ENCODE measurements around the gene IL25. TPM values are rescaled to one million over a fixed set of nuclear protein-coding genes. Genes with fewer than 3 reads are reported as not detected.

IL25 gene
- total and polyA plus RNA-seq, 9 donors = not detected

GRCh38 chr14:23353433-23353780, 19.2 kb upstream of the IL25 start:
- Histone ChIP-seq H3K4me3 (ENCODE audit: low read length) (no peak overlapping the region), H3K27ac (ENCODE audit: low read length) (peak overlapping the region; percentile 2), H3K9me3 (replicated peaks; ENCODE audit: control insufficient read depth, low read depth, low read length) (no peaks in the 10 kb centered on the region), H3K4me1 (ENCODE audit: control insufficient read depth, insufficient read depth, low read length) (peaks cover 14% of the 10 kb centered on the region), H3K36me3 (ENCODE audit: control insufficient read depth, insufficient read depth, low read length) (peaks cover 31% of the 10 kb centered on the region), H3K27me3 (ENCODE audit: control insufficient read depth, insufficient read depth, low read length) (peaks cover 16% of the 10 kb centered on the region)
- 80% methylated on average over 2 of the region's 5 CpGs for WGBS (ENCODE audit: insufficient coverage)
- no peak for DNase-seq

- H3K36me3 ChIP-seq (ENCODE audit: control insufficient read depth, insufficient read depth, low read length) = peaks cover 35% of the 10 kb centered on the region
- DNase-seq = peak; percentile 4
- H3K27ac ChIP-seq (ENCODE audit: low read length) = no peak overlapping the region
- H3K4me1 ChIP-seq (ENCODE audit: control insufficient read depth, insufficient read depth, low read length) = peaks cover 24% of the 10 kb centered on the region
- no peaks in the 10 kb centered on the region for H3K9me3 ChIP-seq (replicated peaks; ENCODE audit: control insufficient read depth, low read depth, low read length)
- H3K4me3 ChIP-seq (ENCODE audit: low read length) = no peak overlapping the region
- 89% methylated on average over 5 of the region's 6 CpGs for WGBS (ENCODE audit: insufficient coverage)
- H3K27me3 ChIP-seq (ENCODE audit: control insufficient read depth, insufficient read depth, low read length) = peaks cover 16% of the 10 kb centered on the region
These were observed 17.6 kb upstream of the IL25 start for GRCh38 chr14:23354990-23355389.

GRCh38 chr14:23355871-23356435, 16.7 kb upstream of the IL25 start:
- H3K36me3 ChIP-seq (ENCODE audit: control insufficient read depth, insufficient read depth, low read length) = peaks cover 44% of the 10 kb centered on the region
- peaks cover 16% of the 10 kb centered on the region for H3K27me3 ChIP-seq (ENCODE audit: control insufficient read depth, insufficient read depth, low read length)
- H3K4me1 ChIP-seq (ENCODE audit: control insufficient read depth, insufficient read depth, low read length) = peaks cover 32% of the 10 kb centered on the region
- H3K4me3 ChIP-seq (ENCODE audit: low read length) = no peak overlapping the region
- WGBS (ENCODE audit: insufficient coverage) = 75% methylated on average over 1 of the region's 6 CpGs
- peak; percentile 17 for DNase-seq
- H3K9me3 ChIP-seq (replicated peaks; ENCODE audit: control insufficient read depth, low read depth, low read length) = no peaks in the 10 kb centered on the region
- H3K27ac ChIP-seq (ENCODE audit: low read length) = no peak overlapping the region

GRCh38 chr14:23356662-23357061, 15.9 kb upstream of the IL25 start:
- H3K27me3 ChIP-seq (ENCODE audit: control insufficient read depth, insufficient read depth, low read length) = peaks cover 13% of the 10 kb centered on the region
- H3K27ac ChIP-seq (ENCODE audit: low read length) = no peak overlapping the region
- DNase-seq = no peak
- H3K4me3 ChIP-seq (ENCODE audit: low read length) = no peak overlapping the region
- H3K9me3 ChIP-seq (replicated peaks; ENCODE audit: control insufficient read depth, low read depth, low read length) = no peaks in the 10 kb centered on the region
- WGBS (ENCODE audit: insufficient coverage) = 85% methylated on average over 4 of the region's 4 CpGs
- peaks cover 36% of the 10 kb centered on the region for H3K4me1 ChIP-seq (ENCODE audit: control insufficient read depth, insufficient read depth, low read length)
- peaks cover 51% of the 10 kb centered on the region for H3K36me3 ChIP-seq (ENCODE audit: control insufficient read depth, insufficient read depth, low read length)

- no peaks in the 10 kb centered on the region for H3K9me3 ChIP-seq (replicated peaks; ENCODE audit: control insufficient read depth, low read depth, low read length)
- H3K27me3 ChIP-seq (ENCODE audit: control insufficient read depth, insufficient read depth, low read length) = peaks cover 8% of the 10 kb centered on the region
- H3K36me3 ChIP-seq (ENCODE audit: control insufficient read depth, insufficient read depth, low read length) = peaks cover 57% of the 10 kb centered on the region
- H3K4me3 ChIP-seq (ENCODE audit: low read length) = no peak overlapping the region
- peak; percentile 3 for DNase-seq
- H3K27ac ChIP-seq (ENCODE audit: low read length) = no peak overlapping the region
- H3K4me1 ChIP-seq (ENCODE audit: control insufficient read depth, insufficient read depth, low read length) = peaks cover 36% of the 10 kb centered on the region
- 92% methylated on average over 8 of the region's 8 CpGs for WGBS (ENCODE audit: insufficient coverage)
These were observed 15.3 kb upstream of the IL25 start for GRCh38 chr14:23357261-23357660.

- Histone ChIP-seq H3K27me3 (ENCODE audit: control insufficient read depth, insufficient read depth, low read length) (peaks cover 6% of the 10 kb centered on the region), H3K4me3 (ENCODE audit: low read length) (no peak overlapping the region), H3K4me1 (ENCODE audit: control insufficient read depth, insufficient read depth, low read length) (peaks cover 34% of the 10 kb centered on the region), H3K27ac (ENCODE audit: low read length) (no peak overlapping the region), H3K9me3 (replicated peaks; ENCODE audit: control insufficient read depth, low read depth, low read length) (no peaks in the 10 kb centered on the region), H3K36me3 (ENCODE audit: control insufficient read depth, insufficient read depth, low read length) (peaks cover 60% of the 10 kb centered on the region)
- DNase-seq = peak; percentile 1
- 33% methylated on average over 1 of the region's 3 CpGs for WGBS (ENCODE audit: insufficient coverage)
These were observed 14.6 kb upstream of the IL25 start for GRCh38 chr14:23358042-23358441.

- WGBS (ENCODE audit: insufficient coverage) = 67% methylated on average over 9 of the region's 12 CpGs
- Histone ChIP-seq H3K4me1 (ENCODE audit: control insufficient read depth, insufficient read depth, low read length) (peaks cover 36% of the 10 kb centered on the region), H3K27me3 (ENCODE audit: control insufficient read depth, insufficient read depth, low read length) (peaks cover 1% of the 10 kb centered on the region), H3K4me3 (ENCODE audit: low read length) (no peak overlapping the region), H3K27ac (ENCODE audit: low read length) (no peak overlapping the region), H3K9me3 (replicated peaks; ENCODE audit: control insufficient read depth, low read depth, low read length) (no peaks in the 10 kb centered on the region), H3K36me3 (ENCODE audit: control insufficient read depth, insufficient read depth, low read length) (peaks cover 66% of the 10 kb centered on the region)
- DNase-seq = peak; percentile 51
These were observed 13.9 kb upstream of the IL25 start for GRCh38 chr14:23358553-23359166.

- Histone ChIP-seq H3K9me3 (replicated peaks; ENCODE audit: control insufficient read depth, low read depth, low read length) (no peaks in the 10 kb centered on the region), H3K27ac (ENCODE audit: low read length) (no peak overlapping the region), H3K4me1 (ENCODE audit: control insufficient read depth, insufficient read depth, low read length) (peaks cover 42% of the 10 kb centered on the region), H3K27me3 (ENCODE audit: control insufficient read depth, insufficient read depth, low read length) (peaks cover 5% of the 10 kb centered on the region), H3K4me3 (ENCODE audit: low read length) (no peak overlapping the region), H3K36me3 (ENCODE audit: control insufficient read depth, insufficient read depth, low read length) (peaks cover 69% of the 10 kb centered on the region)
- DNase-seq = peak; percentile 6
- 74% methylated on average over 7 of the region's 11 CpGs for WGBS (ENCODE audit: insufficient coverage)
These were observed 13.4 kb upstream of the IL25 start for GRCh38 chr14:23359167-23359626.

GRCh38 chr14:23359722-23360447, 12.7 kb upstream of the IL25 start:
- Histone ChIP-seq H3K36me3 (ENCODE audit: control insufficient read depth, insufficient read depth, low read length) (peaks cover 69% of the 10 kb centered on the region), H3K9me3 (replicated peaks; ENCODE audit: control insufficient read depth, low read depth, low read length) (no peaks in the 10 kb centered on the region), H3K27ac (ENCODE audit: low read length) (no peak overlapping the region), H3K4me3 (ENCODE audit: low read length) (no peak overlapping the region), H3K27me3 (ENCODE audit: control insufficient read depth, insufficient read depth, low read length) (peaks cover 11% of the 10 kb centered on the region), H3K4me1 (ENCODE audit: control insufficient read depth, insufficient read depth, low read length) (peaks cover 46% of the 10 kb centered on the region)
- no peak for DNase-seq
- 81% methylated on average over 9 of the region's 22 CpGs for WGBS (ENCODE audit: insufficient coverage)

- Histone ChIP-seq H3K4me1 (ENCODE audit: control insufficient read depth, insufficient read depth, low read length) (peaks cover 46% of the 10 kb centered on the region), H3K27me3 (ENCODE audit: control insufficient read depth, insufficient read depth, low read length) (peaks cover 12% of the 10 kb centered on the region), H3K36me3 (ENCODE audit: control insufficient read depth, insufficient read depth, low read length) (peaks cover 68% of the 10 kb centered on the region), H3K4me3 (ENCODE audit: low read length) (no peak overlapping the region), H3K27ac (ENCODE audit: low read length) (no peak overlapping the region), H3K9me3 (replicated peaks; ENCODE audit: control insufficient read depth, low read depth, low read length) (no peaks in the 10 kb centered on the region)
- WGBS (ENCODE audit: insufficient coverage) = 64% methylated on average over 4 of the region's 11 CpGs
- no peak for DNase-seq
These were observed 12.1 kb upstream of the IL25 start for GRCh38 chr14:23360496-23360895.

All from muscle of leg (tissue), 11 donors.